CD1c-positive myeloid dendritic cell (primary cell): ENCODE results near the gene IFNGR1.
A peak's percentile ranks its signal among the peaks of the same experiment; 100 is the strongest.
"Not testable (repeated sequence)": the region's sequence is repeated elsewhere in the genome, so short reads cannot be mapped to it uniquely, and the experiment has no call there.

ENCODE experiments used
- DNase-seq: peaks from one replicate; pipeline ENCODE4 v3.0.0-alpha.2; 2016; ENCODE audit errors: extremely low spot score

Gene IFNGR1

DNA sequence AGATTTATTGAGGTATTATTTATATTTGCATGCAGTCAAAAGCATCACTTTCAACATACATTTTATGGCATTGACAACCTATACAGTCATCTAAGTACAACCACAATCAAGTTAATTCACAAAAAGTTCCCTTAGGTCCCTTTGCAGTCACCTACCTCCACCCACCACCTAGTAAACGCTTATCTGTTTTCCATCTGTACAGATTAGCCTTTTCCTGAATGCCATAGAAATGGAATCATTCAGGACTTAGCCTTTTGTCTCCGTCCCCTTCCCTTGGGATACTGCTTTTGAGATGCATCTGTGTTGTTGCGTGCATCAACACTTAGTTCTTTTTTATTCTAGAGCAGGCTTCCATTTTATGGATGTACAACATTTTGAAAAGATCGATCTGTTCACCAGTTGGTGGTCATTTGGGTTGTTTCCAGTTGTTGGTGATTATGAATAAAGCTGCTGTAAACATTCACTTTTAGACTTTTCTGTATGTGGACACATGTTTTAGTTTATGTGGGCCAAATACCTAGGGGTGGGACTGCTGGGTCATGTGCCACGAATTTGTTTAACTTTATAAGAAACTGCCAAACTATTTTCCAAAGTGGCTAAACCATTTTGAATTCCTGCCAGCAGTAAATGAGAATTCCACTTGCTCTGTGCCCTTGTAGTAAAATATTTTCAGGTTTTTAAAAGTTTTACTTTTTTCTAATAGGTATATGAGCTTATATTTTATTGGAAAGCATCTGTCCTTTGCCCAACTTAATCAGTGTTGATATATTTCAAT lies 17.6 kb upstream of the IFNGR1 start:
- DNase-seq: no peak

GRCh38 chr6:137235686-137236085 lies 16.5 kb upstream of the IFNGR1 start:
- no peak for DNase-seq

DNA sequence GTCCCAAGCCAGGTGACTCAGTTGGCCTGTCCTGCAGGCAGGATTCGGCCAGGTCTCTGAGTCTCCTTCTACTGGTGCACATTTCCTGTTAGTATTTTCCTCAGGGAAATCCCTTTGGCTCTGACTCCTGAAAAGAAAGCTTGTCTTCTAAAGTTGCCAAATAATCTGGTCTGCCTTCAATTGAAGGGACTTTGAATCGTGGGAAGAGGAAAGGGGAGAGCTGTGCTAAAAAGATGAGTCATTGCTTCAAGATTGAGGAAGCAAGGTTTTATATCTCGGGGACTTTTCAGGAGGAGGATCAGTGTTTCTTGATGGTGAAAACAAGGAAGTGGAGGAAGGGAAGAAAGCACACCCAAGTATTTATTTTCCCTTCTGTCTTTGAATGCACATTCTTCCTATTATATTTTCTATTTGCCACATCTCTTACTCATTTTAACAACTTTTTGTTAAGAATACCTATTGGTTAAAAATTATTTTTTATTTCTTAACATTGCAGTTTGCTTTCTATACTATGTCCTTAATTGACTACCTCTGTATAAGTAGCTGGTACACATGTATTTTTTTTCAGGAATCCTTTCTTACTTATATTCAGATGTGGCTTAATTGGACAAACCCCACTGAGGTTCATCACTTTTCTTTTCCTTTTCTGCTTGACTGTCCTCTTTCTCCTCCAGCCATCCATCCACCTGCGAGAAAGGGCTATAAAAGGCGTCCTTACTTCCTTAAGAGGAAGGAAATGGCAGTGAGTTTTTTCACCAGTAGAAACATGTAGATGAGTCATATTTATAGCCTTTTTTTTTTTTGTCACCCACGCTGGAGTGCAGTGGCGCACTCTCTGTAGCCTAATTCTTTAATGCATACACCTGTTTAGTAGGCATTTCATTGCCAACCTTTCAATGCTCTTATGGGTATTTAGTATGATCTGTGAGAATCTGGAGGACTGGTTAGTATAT lies 15.0 kb upstream of the IFNGR1 start:
- DNase-seq: peak; percentile 90

DNA sequence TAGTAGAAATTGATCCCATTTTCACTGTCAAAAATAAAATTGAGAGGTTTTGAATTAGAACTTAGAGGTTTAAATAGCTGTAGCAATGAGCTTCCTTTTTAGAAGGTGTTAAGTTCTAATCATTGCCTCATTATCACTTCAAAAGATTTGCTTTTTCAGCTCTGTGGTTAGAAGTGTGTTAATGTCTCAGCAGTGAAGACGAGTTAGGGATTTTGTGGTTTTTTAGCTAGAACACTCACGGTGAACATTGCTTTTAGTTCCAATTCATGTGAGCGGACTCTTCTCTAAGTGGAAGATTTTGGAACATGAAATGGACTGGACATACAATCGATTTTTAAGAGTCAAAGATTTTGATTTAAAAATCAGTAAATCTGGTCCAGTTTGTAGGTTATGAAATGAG lies 12.7 kb upstream of the IFNGR1 start:
- DNase-seq: peak; percentile 35

DNA sequence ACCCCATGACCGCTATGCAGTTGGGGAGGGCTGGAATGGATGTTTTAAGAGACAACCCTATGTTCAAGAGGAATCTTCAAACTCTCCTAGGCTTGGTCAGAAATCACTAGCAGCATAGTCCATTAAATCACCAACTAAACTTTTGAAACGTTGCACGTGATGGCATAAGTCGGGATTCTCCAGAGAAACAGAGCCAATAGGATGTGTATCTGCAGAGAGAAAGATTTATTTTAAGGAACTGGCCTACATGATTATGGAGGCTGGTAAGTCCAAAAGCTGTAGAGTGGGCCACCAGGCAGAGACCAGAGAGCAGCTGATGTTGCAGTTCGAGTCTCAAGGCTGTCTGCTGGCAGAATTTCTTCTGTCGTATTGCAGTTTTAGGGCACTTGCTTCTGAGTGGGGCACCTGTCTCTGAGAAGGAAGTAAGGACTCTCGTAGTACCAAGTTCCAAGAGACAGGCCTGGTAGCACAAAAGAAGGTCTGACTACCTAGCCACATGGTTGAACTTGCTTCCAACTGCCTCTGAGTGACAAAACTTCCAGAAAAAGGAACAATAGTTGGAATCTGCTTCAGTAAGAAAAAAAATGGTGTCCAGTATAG lies 11.9 kb upstream of the IFNGR1 start:
- no peak for DNase-seq

DNA sequence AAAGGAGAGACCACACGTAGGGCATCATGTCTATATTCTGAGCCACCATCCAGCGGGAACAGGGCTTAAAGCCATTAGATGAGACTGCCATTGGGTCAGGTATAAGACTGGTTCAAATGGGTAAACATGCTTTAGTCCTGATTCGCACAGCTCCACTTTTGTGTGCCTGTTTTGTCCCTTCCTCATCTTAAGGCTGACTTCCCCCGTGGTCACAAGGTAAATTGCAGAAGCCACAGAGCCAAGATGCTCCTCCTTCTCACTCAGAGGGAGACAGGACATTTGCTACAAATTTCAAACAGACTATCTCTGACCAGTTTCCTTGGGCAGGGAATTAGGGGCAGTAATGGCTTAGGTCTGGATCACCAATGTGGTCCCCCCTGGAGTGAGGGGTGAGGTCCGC lies 11.4 kb upstream of the IFNGR1 start:
- DNase-seq: peak; percentile 78

DNA sequence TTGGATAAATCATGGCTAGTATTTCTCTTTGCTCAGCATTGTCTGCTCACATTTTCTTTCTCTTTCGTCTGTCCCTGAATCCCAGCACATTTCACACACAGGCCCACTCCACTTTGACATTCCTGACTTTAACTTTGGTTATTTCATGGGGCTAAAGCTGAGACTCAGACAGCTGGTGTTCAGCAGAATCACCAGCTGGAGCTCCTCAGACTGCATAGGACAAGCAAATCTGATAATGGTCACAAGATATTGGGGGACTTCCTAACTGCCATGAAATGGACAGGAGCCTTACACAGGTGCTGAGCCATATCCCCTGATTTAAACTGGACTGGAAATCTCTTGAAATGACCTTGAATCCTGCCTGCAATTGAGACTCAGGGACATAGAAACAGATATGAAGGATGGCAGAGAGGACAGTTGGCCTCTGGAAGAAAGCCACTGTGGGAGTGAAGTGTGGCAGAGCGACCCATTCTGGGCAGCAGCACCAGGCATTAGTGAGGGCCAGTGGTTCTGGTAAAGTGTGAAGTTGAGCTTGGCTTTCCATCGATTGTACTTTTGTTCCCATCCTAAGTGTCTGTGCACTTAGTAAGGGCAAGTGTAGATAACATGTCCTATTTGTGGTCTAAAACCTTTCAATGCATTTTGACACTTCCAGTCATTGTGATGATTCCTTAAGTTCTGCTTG lies 10.0 kb upstream of the IFNGR1 start:
- no peak for DNase-seq

DNA sequence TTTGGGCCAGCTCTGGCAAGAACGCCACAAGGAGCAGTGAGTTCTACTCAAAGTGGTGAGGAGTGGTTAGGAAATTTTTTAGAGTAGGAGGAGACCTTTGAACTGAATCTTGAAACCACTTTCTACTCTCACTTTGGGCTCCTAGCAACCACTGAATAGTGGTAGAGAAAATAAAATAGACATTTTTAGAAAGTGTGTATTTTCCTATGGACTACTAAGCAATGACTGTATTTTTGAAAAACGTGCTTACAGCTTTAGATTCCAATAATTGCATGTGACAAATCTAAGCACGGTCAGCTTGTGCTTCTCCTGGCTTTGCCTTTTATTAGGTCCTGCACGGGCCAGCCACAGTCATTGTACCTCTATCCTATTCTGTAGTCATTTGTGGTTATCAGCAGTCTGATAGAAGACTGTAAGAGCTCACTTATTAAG lies 8.7 kb upstream of the IFNGR1 start:
- DNase-seq: peak; percentile 72

DNA sequence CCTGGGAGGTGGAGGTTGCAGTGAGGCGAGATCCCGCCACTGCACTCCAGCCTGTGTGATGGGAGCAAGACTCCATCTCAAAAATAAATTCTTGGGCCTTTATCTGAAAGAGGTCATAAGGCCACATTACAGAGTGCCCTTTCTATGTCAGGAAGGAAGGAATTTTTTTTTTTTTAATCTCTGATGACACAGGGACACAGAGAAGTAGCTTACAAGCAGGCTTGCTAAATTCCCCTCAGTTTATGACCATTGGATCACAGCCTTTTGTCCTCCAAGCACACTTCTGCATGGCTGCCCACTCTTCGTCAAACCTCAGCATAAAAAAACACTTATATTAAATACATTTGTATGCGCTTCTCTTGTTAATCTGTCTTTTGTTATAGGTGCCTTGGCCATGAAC lies 7.5 kb upstream of the IFNGR1 start:
- peak; percentile 53 for DNase-seq

DNA sequence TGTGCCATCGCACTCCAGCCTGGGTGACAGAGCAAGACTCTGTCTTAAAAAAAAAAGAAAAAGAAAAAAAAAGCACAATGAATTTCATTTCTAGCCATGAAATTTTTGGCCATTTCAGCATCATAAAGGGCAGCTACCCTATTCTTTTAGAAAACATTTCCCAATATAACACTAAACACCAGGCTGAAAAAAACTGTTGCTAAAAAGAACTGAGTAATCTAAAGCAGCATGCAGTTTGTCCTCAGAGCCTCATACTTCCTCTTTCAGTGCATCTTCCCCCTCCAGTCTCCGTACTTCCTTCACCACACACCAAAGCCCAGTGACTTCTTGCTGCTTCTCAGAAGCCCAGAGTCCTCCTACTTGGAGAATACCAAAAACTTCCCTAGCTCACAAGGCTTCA lies 5.6 kb upstream of the IFNGR1 start:
- peak; percentile 94 for DNase-seq

DNA sequence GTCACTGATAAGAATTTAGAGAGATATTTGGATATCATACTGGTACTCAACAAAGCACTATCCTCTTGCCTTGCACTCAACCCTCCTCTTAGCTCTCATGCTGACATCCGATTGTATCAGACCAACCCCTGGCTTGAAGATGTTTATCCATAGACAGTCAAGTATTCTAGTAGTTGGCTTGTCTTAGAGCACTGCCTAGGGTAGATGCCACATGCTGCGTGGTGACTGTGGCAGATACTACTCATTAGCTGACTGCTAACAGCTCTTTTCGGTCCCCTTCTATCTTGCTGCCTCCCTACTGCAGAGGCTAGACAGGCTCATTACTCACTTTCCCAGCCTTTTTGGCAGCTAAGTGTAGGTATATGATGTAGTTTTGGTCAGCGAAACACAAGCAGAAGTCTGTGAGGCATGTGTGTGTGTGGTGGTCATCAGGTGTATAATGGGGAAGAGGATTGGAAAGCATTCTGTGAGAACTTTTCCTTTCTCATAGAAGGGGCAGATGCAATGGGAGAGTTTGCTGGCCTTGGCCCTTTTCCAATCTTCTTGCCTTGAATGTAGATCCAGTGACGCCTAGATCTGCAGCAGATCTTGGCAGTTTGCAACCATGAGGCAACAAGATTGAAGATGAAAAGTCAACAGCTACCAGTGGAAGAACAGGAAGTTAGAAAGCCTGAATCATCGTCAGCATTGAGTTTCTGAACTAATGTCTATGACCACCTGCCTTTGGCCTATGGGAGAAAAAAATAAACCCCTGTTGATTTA lies 4.4 kb upstream of the IFNGR1 start:
- peak; percentile 89 for DNase-seq

DNA sequence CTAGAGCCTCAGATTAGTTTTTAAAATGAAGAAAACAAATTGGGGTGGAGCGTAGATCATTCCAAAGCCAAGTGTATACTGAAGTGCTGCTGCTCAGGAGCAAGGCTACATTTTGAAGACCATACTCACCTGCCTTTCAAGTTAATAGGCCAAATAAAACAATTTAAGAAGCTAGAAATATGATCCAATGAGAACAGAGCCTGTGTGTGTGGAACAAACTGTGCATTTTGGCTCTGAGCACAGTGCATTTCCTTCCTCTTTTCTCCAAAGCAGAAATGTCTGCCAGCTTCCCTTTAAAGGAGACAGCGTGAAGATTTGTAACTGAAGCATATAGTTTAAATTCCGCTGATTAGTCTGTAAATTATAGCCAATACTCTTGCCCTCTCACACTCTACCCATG lies 3.2 kb upstream of the IFNGR1 start:
- DNase-seq: peak; percentile 82

- DNase-seq: no peak
These were observed 573 bp upstream of the IFNGR1 start for GRCh38 chr6:137219664-137220252.

- peak; percentile 95 for DNase-seq
These were observed 690 bp downstream of the IFNGR1 start for GRCh38 chr6:137218473-137218916.

GRCh38 chr6:137217801-137218472 lies 1.2 kb downstream of the IFNGR1 start:
- peak; percentile 68 for DNase-seq

GRCh38 chr6:137216875-137217553 lies 2.2 kb downstream of the IFNGR1 start:
- no peak for DNase-seq

DNA sequence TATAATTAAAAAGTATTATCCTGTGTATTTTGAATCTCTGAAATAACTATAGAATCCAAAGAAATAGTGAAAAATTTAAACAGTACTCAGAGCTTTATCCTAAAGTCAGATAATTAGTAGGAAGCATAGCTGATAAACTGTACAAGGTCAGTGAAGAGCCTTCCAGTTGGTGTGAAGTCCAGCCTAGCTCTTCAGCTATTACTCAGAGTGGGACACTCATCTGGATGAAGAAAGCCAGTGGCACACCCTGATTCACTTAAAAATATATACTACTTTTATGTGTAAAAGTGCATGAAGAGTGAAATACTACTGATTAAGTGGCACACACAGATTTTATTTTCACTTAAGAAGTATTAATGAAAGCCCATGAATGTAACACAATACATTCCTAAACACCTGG lies 3.1 kb downstream of the IFNGR1 start:
- DNase-seq: no peak

DNA sequence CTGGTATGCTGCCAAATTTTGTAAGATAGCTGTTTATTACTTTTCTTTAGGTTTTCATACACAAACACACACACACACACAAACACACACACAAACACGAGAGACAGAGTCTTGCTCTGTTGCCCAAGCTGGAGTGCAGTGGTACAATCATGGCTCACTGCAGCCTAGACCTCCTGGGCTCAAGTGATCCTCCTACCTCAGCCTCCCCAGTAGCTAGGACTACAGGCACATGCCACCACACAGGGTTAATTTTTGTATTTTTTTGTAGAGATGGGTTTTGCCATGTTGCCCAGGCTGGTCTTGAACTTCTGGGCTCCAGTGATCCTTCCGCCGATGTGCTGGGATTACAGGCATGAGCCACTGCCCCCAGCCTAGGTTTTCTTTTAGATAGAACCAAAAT lies 3.6 kb downstream of the IFNGR1 start:
- DNase-seq: not testable (repeated sequence)

DNA sequence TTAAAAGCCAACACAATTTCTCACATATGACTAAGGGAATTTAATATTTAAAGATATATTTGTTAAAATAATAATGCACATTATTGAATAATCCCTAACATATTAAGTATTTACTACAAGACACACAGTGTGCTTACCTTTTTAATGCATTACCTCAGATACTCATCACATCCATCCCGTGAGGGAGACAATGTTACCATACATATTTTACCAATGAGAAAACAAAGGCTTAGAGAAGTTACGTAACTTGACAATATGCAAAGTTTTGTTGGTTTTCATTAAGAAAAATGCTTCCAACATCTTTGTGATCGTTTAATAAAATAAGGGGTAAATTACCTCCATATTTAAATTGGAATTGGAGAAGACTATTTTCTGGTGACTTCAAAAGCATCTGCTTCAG lies 4.3 kb downstream of the IFNGR1 start:
- no peak for DNase-seq
